Stimulated activated CD4-positive, alpha-beta T cell treated with anti-CD3 and anti-CD28 coated beads, Interleukin-15, amount 100 ng/mL, for 1 hour (primary cell): ENCODE results near the gene LRRC37A3.
A peak's percentile ranks its signal among the peaks of the same experiment; 100 is the strongest.
"Not testable (repeated sequence)": the region's sequence is repeated elsewhere in the genome, so short reads cannot be mapped to it uniquely, and the experiment has no call there.

Experiments
- DNase-seq, 2 donors: peaks; one replicate each; pipeline ENCODE4 v3.0.0-alpha.2; 2020; ENCODE audit warnings: low read depth in 1 of 2, low spot score in 1 of 2

LRRC37A3 gene

DNA sequence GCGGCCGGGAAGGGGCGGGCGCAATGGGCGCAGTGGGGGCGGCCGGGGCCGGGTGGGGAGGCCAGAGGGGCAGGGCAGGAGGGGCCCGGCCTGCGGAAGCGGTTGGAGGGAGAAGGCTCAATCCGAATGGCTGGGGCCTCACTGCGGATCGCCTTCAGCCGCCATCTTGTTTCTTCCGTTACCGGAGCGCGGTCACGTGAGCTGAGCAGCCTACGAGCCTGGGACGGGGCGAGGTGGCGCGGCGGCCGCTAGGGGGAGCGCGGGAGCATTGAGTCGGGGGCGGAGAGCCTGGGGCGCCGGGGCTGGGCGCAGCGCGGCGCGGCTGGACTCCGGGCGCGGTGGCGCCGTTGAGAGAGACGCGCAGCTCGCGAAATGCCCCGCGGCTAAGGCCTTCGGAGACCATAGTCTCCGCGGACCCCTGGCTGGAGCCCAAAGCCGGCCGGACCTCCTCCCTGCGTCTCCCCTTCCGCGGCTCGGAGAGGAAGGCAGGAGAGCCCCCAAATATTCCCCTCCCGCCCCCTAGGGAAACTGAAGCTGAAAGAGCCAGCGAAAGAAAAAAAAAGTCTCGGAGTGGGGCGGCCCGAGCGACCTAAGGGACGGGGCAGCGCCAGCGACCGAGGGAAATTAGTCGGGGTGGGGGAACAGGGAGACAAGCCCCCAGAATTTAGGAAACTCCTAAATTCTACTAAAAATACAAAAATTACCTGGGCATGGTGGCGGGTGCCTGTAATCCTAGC lies at the start of gene LRRC37A3:
TSS of gene LRRC37A3 (minus strand) at position 190 of the 737 bp plus-strand sequence. CDS start 22,221 bp downstream, outside the sequence.
- DNase-seq = peak; percentile 99 to 100

DNA sequence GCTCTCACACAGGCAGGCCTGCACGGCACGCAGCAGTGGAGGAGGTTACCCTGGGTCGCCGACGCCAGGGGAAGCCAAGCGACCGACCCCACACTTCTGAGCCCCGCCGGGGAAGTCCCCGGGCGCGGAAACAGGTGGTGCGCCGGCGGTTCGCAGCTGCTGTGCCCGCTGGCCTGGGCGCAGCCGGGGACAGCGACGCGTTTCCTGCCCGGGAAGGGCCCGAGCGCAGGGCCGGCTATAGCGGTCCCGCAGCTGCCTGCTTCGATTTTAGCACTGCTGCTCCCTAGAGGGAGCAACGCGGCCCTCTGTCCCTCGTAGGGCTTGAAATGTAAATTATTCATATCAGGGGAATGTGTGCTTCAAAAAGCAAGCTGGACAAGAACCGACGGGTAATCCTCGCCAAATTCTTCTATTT lies 46.6 kb upstream of the LRRC37A3 start:
- peak; percentile 62 to 84 for DNase-seq

- not testable (repeated sequence) for DNase-seq
These were observed 46.1 kb upstream of the LRRC37A3 start for GRCh38 chr17:64965256-64965872.

DNA sequence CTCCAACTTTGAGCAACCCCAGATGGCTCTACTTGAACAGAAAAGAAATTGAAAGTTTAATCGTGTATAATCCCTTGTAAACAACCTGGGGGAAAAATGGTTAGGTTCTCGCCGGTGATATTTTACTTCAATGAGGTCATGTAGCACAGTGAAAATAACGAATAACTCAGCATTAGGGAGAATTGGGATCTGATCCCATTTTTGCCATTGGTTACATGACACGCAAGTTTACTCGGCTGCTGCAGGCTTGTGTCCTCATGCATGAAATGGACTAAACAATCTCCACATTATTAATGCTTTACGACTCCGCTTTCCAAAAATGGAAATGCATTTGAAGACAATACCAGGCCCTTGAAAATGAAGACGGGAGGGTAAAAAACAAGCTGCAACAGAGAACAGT lies 45.5 kb upstream of the LRRC37A3 start:
- DNase-seq = no peak

DNA sequence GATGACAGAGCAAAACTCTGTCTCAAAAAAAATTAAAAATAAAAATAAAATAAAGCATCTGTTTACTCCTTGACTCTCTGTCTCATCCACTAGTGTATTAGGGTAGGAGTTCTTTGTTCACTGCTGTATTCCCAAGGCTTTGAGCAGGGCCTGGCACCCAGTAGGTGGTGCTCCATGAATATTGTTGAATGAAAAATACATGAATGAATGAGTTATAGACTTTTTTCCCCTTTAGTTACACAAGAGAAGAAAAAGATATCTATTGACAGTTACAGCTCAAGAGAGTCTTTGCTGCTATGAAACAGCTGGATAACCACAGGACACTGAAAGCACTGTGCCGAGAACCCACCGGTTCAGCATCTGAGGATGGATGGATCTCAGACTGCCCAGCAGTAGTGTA lies 44.5 kb upstream of the LRRC37A3 start:
- not testable (repeated sequence) for DNase-seq

DNA sequence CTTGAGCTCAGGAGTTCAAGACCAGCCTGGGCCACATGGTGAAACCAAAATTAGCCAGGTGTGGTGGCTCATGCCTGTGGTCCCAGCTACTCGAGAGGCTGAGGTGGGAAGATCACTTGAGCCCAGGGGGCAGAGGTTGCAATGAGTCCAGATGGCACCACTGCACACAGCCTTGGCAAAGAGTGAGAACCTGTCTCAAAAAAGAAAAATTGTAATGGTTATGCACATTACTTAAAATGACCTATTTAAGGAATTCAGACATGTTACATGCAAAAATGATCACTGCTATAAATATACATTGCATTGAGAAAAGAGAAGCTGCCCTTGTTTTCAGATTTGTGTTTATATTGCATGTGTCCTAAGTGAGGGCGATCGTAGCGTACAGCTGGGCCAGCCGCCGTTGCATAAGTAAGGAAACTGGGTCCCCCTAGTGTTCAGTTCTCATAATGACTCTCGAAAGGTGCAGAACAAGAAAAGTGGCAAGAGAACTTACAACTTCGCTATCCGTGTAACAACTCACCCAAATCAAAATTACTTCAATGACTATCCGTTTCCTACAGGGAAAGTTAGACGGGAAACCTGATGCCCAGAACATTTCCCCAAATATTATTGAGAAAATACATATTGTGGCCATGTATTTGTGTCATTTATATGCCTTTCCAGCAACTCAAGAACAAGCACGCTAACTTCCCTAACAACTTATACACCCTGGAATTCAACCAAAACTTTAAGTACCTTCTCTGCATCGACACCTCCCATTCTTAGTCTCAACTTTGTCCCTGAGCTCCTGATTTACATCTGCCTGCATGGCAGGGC lies 42.5 kb upstream of the LRRC37A3 start:
- not testable (repeated sequence) for DNase-seq

GRCh38 chr17:64951877-64952276 lies 32.6 kb upstream of the LRRC37A3 start:
- no peak for DNase-seq

DNA sequence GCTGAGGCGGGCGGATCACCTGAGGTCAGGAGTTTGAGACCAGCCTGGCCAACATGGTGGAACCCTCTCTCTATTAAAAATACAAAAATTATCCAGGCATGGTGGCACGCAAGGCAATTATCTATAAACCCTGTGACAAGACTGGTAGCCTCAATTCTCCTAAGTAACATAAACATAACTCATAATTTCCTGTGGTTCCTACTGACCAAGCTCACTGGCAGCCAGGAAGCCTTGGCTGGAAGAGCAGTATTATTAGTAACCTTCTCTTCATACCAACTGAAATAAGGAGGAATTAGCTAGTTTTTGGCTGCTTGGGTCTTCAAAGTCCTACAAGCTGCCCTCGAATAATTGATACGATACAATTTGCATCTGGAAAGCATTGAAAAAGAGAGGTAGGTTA lies 31.6 kb upstream of the LRRC37A3 start:
- DNase-seq = no peak

GRCh38 chr17:64947152-64947551 lies 27.9 kb upstream of the LRRC37A3 start:
- no peak for DNase-seq

DNA sequence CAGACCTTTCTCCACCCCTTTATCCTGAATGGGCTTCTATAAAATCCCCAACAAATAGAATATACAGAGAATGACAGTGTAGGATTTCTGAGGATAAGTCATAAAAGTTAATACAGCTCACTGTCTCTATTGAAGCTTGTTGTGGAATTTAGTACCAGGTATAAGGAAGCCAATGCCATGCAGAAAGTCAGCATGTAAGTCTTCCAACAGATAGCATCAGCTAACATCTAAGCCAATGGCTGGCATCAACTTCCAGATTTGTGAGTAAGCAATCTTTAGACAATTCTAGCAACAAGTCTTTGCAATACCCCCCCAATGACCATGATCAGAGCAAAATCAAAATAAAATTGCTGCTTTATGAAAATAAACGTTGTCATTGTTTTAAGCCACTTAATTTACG lies 22.5 kb upstream of the LRRC37A3 start:
- DNase-seq = no peak

DNA sequence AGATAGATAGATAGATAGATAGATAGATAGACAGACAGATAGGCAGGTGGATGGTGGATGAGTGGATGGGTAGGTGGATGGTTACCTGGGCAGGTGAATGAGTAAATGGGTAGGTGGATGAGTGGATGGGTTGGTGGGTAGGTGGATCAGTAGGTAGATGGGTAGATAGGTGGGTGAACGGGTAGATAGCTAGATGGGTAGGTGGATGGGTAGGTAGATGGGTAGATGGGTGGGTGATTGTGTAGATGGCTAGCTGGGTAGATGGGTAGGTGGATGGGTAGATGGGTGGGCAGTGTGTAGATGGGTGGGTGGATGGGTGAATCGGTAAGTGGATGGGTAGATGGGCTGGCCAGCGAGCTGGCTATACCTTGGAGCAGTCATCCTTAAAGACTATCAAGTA lies 21.8 kb upstream of the LRRC37A3 start:
- no peak for DNase-seq

GRCh38 chr17:64940055-64940454 lies 20.8 kb upstream of the LRRC37A3 start:
- no peak for DNase-seq

GRCh38 chr17:64938925-64939474 lies 19.7 kb upstream of the LRRC37A3 start:
- peak in 1 of 2 donors; percentile 54 for DNase-seq

GRCh38 chr17:64938290-64938689 lies 19.0 kb upstream of the LRRC37A3 start:
- no peak for DNase-seq

- DNase-seq = no peak
These were observed 16.8 kb upstream of the LRRC37A3 start for GRCh38 chr17:64936117-64936516.

DNA sequence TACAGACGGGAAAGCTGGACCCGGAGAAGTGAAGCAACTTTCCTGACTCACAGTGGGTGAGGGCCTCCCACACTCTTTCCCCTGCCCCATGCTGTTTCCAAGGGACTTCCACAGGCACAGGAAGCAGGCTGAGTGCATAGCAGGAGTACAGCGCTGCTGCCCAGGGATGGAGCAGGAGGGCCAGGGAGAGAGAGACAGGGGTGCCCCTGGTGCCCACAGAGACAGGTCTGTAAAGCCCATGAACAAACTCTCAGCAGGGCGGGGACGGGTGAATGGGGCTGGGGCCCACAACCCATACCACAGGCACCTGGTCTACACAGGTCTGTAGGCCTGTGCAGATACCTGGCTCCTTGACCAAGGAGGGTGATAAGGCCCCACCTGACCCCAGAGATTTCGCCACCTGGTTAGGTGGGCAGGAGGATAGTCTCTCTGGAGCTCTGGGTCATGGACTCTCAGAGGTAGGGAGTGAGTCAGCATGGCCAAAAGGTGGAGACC lies 15.1 kb upstream of the LRRC37A3 start:
- DNase-seq = not testable (repeated sequence)

GRCh38 chr17:64932850-64933249 lies 13.6 kb upstream of the LRRC37A3 start:
- DNase-seq = not testable (repeated sequence)

DNA sequence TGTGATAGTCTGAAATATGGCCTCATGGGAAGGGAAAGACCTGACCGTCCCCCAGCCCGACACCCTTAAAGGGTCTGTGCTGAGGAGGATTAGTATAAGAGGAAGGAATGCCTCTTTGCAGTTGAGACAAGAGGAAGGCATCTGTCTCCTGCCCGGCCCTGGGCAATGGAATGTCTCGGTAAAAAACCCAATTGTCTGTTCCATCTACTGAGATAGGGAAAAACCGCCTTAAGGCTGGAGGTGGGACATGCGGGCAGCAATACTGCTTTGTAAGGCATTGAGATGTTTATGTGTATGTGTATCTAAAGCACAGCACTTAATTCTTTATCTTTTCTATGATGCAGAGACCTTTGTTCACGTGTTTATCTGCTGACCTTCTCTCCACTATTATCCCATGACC lies 11.1 kb upstream of the LRRC37A3 start:
- not testable (repeated sequence) for DNase-seq

DNA sequence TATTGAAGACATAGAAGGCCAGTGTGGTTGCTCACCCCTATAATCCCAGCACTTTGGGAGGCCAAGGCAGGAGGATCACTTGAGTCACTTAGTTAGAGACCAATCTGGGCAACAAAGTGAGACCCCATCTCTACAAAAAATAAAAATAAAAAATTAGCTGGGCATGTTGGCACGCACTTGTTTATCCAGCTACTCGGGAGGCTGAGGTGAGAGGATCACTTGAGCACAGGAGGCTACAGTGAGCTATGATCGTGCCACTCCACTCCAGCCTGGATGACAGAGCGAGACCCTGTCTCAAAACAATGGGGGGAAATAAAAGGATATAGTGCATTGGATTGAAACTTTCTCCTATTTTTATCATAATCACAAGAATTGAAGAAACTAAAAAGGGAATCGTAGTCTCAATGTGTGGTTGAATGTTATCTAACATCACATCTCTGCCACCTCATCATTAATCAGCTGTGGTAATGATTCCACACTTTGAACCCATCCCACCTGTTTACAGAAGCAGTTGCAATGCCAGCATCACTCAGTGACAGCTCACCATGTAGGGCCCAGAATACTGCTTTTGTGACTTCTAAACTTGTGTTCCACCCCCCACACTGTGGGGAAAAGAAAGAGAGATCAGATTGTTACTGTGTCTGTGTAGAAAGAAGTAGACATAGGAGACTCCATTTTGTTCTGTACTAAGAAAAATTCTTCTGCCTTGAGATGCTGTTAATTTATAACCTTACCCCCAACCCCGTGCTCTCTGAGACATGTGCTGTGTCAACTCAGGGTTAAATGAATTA lies 10.3 kb upstream of the LRRC37A3 start:
- not testable (repeated sequence) for DNase-seq

GRCh38 chr17:64928701-64929100 lies 9.4 kb upstream of the LRRC37A3 start:
- not testable (repeated sequence) for DNase-seq
